DMS 273 (cell line): ENCODE results near the gene SLC2A13.
"Not testable (repeated sequence)": the region's sequence is repeated elsewhere in the genome, so short reads cannot be mapped to it uniquely, and the experiment has no call there.

Experiments used
- DNase-seq: peaks from one replicate; lab custom pipeline; 2025; ENCODE audit not compliant: unreplicated experiment; lab: John Stamatoyannopoulos, UW

Gene SLC2A13

DNA sequence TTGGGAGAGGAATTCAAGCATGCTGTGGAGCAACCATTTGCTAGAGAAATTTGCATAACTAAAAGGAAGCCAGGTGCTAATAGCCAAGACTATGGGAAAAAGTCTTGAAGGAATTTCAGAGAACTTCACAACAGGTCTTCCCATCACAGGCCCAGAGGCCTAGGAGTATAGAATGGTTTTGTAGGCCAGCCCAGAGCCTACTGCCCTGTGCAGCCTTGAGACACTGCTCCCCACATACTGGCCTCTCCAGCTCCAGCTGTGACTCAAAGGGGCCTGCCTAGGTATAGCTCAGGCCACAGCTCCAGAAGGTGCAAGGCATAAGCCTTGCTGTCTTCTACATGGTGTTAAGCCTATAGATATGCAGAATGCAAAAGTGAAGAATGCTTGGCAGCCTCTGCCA lies 227.1 kb downstream of the SLC2A13 start:
- no peak for DNase-seq

- DNase-seq = no peak
These were observed 230.2 kb downstream of the SLC2A13 start for GRCh38 chr12:39875721-39876120.

DNA sequence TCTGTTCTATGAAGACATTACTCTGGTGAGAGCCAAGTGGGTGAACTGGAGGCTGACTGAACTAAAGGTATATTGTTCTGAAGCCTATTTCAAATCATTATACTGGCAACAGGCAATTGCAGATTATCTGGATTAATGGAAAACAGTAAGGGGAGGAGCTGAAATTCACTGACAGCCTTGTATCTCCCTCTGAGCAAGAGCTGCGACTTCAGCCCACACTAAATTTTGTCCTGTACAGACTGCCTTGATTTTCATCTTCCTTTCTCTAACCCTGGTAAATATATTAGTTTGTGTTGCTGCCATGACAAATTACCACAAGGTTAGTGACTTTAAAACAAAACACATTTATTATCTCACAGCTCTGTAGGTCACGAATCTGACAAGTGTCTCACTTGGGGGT lies 231.1 kb downstream of the SLC2A13 start:
- DNase-seq = no peak

DNA sequence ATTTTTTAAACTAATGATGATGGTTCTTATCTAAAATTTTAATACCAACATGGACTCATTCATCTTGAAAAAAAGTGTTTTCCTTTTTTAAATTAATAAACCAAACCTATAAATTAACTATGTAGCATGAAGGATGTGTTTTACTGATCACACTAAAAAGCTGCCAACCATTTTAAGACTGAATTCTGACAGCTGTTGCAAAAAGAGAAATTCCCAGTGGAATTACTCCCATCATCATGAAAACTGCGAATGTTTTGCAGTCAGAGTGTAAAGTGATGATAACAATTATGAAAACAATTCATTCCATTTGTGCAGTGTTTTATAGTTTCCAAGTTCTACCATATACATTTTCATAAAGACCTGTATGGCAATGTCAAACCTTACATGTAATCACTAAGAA lies 232.8 kb downstream of the SLC2A13 start:
- peak; percentile 10 for DNase-seq

DNA sequence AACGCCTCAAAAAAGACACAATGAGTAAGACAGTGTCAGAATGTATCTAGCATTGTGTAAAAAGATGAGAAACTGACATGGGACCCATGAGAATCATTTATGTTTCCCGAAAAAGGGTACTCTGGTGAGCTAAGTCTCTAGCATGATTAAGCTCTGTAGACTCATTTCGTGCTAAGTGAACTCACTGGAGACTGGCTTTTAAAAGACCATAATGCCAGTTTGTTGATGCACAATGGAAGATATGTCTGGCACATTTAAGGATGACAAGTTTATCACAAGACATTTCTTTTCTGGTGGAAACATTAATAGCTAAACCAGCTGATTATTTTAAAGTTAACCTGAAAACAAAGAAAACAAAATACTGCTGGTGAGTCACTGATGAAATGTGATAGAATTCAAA lies 233.5 kb downstream of the SLC2A13 start:
- DNase-seq = no peak

GRCh38 chr12:39868328-39868725 lies 237.6 kb downstream of the SLC2A13 start:
- no peak for DNase-seq

DNA sequence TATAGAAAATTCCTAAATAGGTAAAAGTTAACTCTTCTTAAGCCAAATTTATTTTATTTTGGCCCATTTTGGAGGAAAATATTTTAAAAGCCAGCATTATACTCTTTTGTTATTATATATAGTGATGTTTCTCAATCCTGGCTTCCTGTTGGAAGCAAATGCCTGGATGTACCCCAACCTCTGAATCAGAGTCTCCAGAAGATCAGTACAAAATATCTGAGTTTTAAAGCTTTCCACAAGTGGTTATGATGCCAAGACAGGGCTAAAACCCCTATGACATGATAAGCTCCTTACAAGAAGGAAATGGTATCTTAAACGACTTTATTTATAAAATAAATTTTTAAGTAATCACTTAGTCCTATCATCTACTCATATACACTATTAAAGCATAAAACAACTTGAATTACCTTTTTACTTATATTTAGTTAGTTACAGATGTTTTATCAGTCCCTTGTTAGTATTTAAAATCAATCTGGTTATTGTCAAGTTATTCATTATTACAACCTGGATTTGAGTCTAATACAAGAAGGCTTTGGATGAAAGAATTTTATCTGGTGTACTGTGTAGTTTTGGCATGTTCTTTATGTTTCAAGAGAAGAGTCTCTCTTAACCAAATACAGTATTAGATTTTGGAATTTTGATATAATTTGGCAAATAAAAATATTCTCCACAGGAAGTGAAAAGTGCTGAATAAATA lies 238.1 kb downstream of the SLC2A13 start:
- DNase-seq = no peak

- DNase-seq = no peak
These were observed 239.7 kb downstream of the SLC2A13 start for GRCh38 chr12:39866135-39866534.

GRCh38 chr12:39860695-39861094 lies 245.2 kb downstream of the SLC2A13 start:
- no peak for DNase-seq

DNA sequence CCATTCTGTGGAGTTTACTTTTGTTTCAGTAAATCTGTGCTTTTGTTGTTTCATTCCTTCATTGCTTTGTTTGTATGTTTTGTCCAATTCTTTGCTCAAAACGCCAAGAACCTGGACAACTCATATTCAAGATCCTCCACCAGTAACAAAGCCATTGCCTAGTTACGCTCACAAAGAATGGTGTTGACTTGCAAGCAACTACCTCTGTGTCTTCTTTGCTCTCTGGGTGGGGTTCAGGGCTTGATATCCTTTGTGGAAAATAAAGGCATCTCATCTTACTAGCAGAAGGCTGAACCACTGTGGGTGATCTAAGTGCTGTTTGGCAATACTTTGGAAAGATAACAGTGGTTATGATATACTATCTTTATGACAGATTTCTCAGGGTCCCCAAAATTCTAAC lies 252.9 kb downstream of the SLC2A13 start:
- no peak for DNase-seq

DNA sequence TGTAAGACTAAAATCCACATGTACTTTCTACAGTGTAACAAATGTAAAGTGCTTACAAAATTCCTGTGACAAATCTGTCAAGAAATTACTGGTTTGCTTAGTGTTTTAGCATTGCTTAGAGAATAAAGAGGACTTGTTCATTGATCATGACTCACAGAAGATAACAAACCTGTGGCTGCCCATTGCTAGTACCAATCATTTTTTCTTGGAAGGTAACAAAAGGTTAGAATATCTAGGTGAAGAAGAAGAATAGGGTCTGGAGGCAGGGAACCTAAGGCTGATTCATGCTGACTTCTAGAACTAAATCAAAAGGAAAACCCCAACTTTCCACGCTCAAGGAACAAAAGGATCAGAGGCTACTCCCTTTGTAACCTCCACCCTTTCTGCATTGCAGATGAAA lies 253.5 kb downstream of the SLC2A13 start:
- no peak for DNase-seq

DNA sequence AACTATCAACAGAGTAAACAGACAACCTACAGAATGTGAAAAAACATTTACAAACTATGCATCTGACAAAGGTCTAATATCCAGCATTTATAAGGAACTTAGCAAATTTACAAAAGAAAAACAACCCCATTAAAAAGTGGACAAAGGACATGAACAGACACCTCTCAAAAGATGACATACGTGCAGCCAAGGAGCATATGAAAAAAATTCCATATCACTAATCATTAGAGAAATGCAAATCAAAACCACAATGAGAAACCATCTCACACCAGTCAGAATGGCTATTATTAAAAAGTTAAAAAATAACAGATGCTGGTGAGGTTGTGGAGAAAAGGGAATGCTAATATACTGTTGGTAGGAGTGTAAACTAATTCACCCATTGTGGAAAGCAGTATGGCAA lies 257.7 kb downstream of the SLC2A13 start:
- not testable (repeated sequence) for DNase-seq

GRCh38 chr12:39846971-39847650 lies 258.8 kb downstream of the SLC2A13 start:
- DNase-seq = no peak

- DNase-seq = no peak
These were observed 259.6 kb downstream of the SLC2A13 start for GRCh38 chr12:39846304-39846703.

GRCh38 chr12:39840422-39840821 lies 265.5 kb downstream of the SLC2A13 start:
- DNase-seq = no peak

DNA sequence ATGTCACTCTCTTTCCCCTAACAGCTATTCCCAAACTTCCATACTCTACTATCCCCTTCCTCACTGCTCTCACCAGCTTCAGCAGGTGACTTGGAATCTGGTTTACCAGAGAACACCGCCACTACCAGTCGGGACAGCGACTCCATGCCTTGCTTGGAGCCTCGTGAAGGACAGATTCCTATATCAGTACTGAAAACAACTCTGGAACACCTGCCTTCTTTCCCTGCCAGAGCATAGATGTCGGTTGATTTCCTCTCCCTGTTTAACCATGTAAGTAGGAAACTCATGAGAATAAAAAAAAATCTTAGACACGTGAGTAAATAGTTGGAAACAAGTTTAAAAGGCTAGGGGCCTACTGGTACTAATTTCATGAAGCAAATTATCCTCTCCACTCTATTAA lies 266.8 kb downstream of the SLC2A13 start:
- no peak for DNase-seq

- DNase-seq = no peak
These were observed 270.1 kb downstream of the SLC2A13 start for GRCh38 chr12:39835517-39836489.

GRCh38 chr12:39831587-39832315 lies 274.1 kb downstream of the SLC2A13 start:
- no peak for DNase-seq

DNA sequence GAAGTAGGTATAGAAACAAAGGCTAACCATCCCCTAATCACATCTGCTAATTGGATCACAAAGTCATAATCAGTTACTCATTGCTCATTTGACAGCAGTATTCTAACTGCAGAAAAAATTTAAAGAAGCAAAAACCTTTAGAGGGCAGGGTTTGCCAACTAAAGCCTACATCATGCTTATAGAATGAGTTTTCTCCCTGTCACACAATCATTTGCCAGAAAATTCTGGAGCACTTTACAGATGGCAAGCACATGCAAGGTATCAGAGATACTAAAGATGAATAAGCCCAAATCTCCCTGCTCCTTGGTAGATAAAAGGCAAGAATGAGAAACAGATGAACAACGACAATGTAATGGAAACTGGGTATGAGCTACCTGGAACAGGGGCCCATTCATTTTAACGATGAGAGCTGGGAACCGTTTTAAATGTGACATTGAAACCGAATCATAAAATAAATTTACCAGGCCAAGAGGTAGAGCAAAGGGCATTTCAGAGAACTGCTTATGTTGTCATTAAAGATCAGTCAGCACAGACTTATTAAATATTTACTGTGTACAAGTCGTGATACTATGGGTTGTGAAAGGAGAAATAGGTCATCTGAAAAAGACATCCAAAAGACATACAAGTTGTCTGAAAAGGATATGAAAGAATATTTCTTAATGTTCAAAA lies 274.9 kb downstream of the SLC2A13 start:
- no peak for DNase-seq

- DNase-seq = no peak
These were observed 275.7 kb downstream of the SLC2A13 start for GRCh38 chr12:39830171-39830570.
